GM23338 (cell line): ENCODE data around the gene SUN5. TPM values are rescaled to one million over a fixed set of nuclear protein-coding genes. Genes with fewer than 3 reads are reported as not detected.

Experiments used
- ATAC-seq: fragments of 200-7000 bp; cut with Tn5 transposase; 3 replicates; pipeline ENCODE4 v1.9.1; 2020
- DNase-seq: peaks from one replicate; pipeline ENCODE4 v3.0.0-alpha.2; 2015; ENCODE audit warnings: low spot score
- H2AFZ ChIP-seq: fragments of 200-600 bp; sonication (generic); 2 replicates; pipeline ENCODE4 v1.8.0; 2016; ENCODE audit warnings: antibody characterized with exemption, mild to moderate bottlenecking, moderate library complexity
- H3F3A ChIP-seq: fragments of 200-600 bp; sonication (generic); replicated peaks from 2 replicates; pipeline ENCODE4 v1.8.0; 2017; ENCODE audit warnings: antibody characterized with exemption, mixed run types, low read depth
- H3K27ac ChIP-seq: fragments of 200-600 bp; sonication (generic); 2 replicates; pipeline ENCODE4 v1.6.1; 2016; ENCODE audit warnings: low read depth
- H3K27me3 ChIP-seq: fragments of 200-600 bp; sonication (generic); 2 replicates; pipeline ENCODE4 v1.8.0; 2016; ENCODE audit warnings: mild to moderate bottlenecking, mixed run types, moderate library complexity; ENCODE audit not compliant: insufficient read depth
- H3K36me3 ChIP-seq: fragments of 200-600 bp; sonication (generic); 2 replicates; pipeline ENCODE4 v1.8.0; 2016; ENCODE audit warnings: mild to moderate bottlenecking; ENCODE audit not compliant: insufficient read depth
- H3K4me1 ChIP-seq: fragments of 200-600 bp; sonication (generic); 2 replicates; pipeline ENCODE4 v1.8.0; 2016; ENCODE audit warnings: mild to moderate bottlenecking, moderate library complexity; ENCODE audit not compliant: insufficient read depth
- H3K4me2 ChIP-seq: fragments of 200-600 bp; sonication (generic); 2 replicates; pipeline ENCODE4 v1.7.1; 2017; ENCODE audit warnings: mixed run types
- H3K4me3 ChIP-seq: fragments of 200-600 bp; sonication (generic); 2 replicates; pipeline ENCODE4 v1.6.1; 2016; ENCODE audit warnings: mixed run types
- H3K79me2 ChIP-seq: fragments of 200-600 bp; sonication (generic); replicated peaks from 2 replicates; pipeline ENCODE4 v1.8.0; 2017; ENCODE audit warnings: mild to moderate bottlenecking; ENCODE audit not compliant: insufficient read depth
- H3K9me2 ChIP-seq: fragments of 200-600 bp; sonication (generic); 2 replicates; pipeline ENCODE4 v1.8.0; 2017; ENCODE audit not compliant: insufficient read depth
- H4K20me1 ChIP-seq: fragments of 200-600 bp; sonication (generic); replicated peaks from 2 replicates; pipeline ENCODE4 v1.8.0; 2017; ENCODE audit warnings: mild to moderate bottlenecking; ENCODE audit not compliant: insufficient read depth
- H3K27ac Mint-ChIP-seq: 2 replicates; pipeline ENCODE4 v1.8.0; 2020; ENCODE audit warnings: inconsistent platforms, mild to moderate bottlenecking, moderate library complexity, mixed read lengths
- H3K27me3 Mint-ChIP-seq: 3 replicates; pipeline ENCODE4 v1.8.0; 2022; ENCODE audit warnings: low read depth, mild to moderate bottlenecking, moderate library complexity, mixed read lengths, inconsistent platforms; ENCODE audit not compliant: insufficient read depth, poor library complexity
- H3K36me3 Mint-ChIP-seq: 3 replicates; pipeline ENCODE4 v1.8.0; 2021; ENCODE audit warnings: low read depth, mild to moderate bottlenecking, inconsistent platforms, moderate library complexity, mixed read lengths
- H3K4me1 Mint-ChIP-seq: 3 replicates; pipeline ENCODE4 v1.8.0; 2020; ENCODE audit warnings: mild to moderate bottlenecking, inconsistent platforms, mixed read lengths
- H3K4me3 Mint-ChIP-seq: 3 replicates; pipeline ENCODE4 v1.8.0; 2021; ENCODE audit warnings: moderate library complexity, mild to moderate bottlenecking, inconsistent platforms, mixed read lengths
- H3K9me3 Mint-ChIP-seq: 3 replicates; pipeline ENCODE4 v1.8.0; 2020; ENCODE audit warnings: moderate library complexity, mild to moderate bottlenecking, inconsistent platforms, mixed read lengths
- CREB1 ChIP-seq: fragments of 250-450 bp; sonication (Bioruptor Pico); IDR thresholded peaks from 2 replicates; pipeline ENCODE4 v1.5.0; 2020; ENCODE audit warnings: low read depth, mild to moderate bottlenecking, moderate library complexity
- EZH2 ChIP-seq: fragments of 200-600 bp; sonication (generic); IDR thresholded peaks from one replicate; pipeline ENCODE4 v1.8.0; 2017; ENCODE audit warnings: antibody characterized with exemption, mild to moderate bottlenecking, low read depth; ENCODE audit not compliant: unreplicated experiment
- EZH2phosphoT487 ChIP-seq: fragments of 200-600 bp; sonication (generic); IDR thresholded peaks from one replicate; pipeline ENCODE4 v1.8.1; 2018; ENCODE audit warnings: antibody characterized with exemption; ENCODE audit not compliant: unreplicated experiment
- NANOG ChIP-seq: IDR thresholded peaks from 2 replicates; pipeline ENCODE4 v1.6.1; 2016; ENCODE audit warnings: antibody characterized with exemption, borderline replicate concordance
- POLR2AphosphoS5 ChIP-seq: IDR thresholded peaks from 2 replicates; pipeline ENCODE4 v1.6.1; 2016; ENCODE audit warnings: antibody characterized with exemption, low read depth
- STAT1 ChIP-seq: IDR thresholded peaks from one replicate; pipeline ENCODE4 v1.6.1; 2016; ENCODE audit warnings: antibody characterized with exemption; ENCODE audit not compliant: unreplicated experiment
- ZNF114 ChIP-seq: fragments of 250-450 bp; sonication (Bioruptor Pico); IDR thresholded peaks from 2 replicates; pipeline ENCODE4 v1.5.0; 2020; ENCODE audit warnings: mild to moderate bottlenecking, moderate library complexity
- ZNF331 ChIP-seq: fragments of 250-450 bp; sonication (Bioruptor Pico); IDR thresholded peaks from 2 replicates; pipeline ENCODE4 v1.5.0; 2020; ENCODE audit warnings: low read depth, mild to moderate bottlenecking, moderate library complexity
- polyA plus RNA-seq: library from polyadenylated mRNA; unstranded; fragments of >200 nt; fragmentation: Nextera tagmentation; extraction: Ambion mirVana; gene quantifications from 2 replicates; pipeline ENCODE4 v1.2.1, GENCODE V29; 2016
- total RNA-seq: library from RNA; depleted of rRNA; stranded (reverse); fragments of >200 nt; shearing (Covaris generic); gene quantifications from 2 replicates; pipeline ENCODE4 v1.2.3, GENCODE V29; 2014
- TF ChIP-seq, protein P1 (sequence below): IDR thresholded peaks from one replicate; pipeline ENCODE4 v1.6.1; 2018; ENCODE audit warnings: antibody characterized with exemption; ENCODE audit not compliant: unreplicated experiment
- TF ChIP-seq, protein P2 (sequence below): IDR thresholded peaks from 2 replicates; pipeline ENCODE4 v1.6.1; 2016; ENCODE audit warnings: antibody characterized with exemption
- TF ChIP-seq, protein P3 (sequence below), 2 experiments: fragments of 200-600 bp in 1 of 2; sonication (generic) in 1 of 2; conservative IDR thresholded peaks; 2 replicates each; pipeline versions ENCODE4 v1.5.1 to v1.6.1; 2016 to 2017; ENCODE audit warnings: antibody characterized with exemption in 2 of 2, low read depth in 2 of 2, mild to moderate bottlenecking in 2 of 2, moderate library complexity in 1 of 2

The SUN5 gene
- total and polyA plus RNA-seq, 2 experiments from 2014 or later = not detected

DNA sequence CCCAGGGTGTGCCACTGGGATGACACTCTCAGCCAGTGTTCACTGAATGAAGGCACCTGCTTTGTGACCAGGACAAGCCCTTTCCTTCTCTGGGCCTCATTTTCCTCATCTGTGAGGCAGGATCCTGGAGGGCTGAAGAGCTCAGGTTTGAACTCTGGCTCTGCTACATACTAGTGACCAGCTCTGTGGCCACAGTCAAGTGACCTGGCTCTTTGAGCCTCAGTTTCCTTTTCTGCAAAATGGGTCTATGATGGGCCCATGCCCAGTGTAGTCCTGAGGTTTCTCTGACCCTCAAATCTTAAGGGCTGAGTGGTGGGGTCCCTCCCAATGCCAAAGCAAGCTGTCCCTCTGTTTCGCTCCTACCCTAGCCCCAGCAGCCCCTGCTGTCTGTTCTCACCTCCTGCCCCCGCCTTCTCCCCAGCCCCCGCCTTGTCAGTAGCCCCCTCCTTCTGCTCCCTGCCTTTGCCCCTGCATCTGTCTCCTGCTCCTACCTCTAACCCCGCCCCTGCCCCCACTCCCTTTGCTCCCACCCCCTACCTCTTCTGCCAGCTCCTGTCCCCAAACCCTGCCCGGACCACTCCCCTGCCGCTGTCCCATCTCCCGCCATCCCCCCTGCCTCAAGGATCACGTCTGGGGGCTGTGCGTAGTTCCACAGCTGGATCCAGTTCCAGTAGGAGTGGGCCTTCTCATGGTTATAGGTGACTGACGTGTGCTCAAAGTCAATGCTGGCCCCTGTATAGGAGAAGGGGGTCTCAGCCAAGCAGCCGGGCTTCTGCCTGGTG is 17.0 kb downstream of the SUN5 start:
- H3K27me3 ChIP-seq = no peaks in the 10 kb centered on the region
- TF ChIP-seq, protein P1, sequence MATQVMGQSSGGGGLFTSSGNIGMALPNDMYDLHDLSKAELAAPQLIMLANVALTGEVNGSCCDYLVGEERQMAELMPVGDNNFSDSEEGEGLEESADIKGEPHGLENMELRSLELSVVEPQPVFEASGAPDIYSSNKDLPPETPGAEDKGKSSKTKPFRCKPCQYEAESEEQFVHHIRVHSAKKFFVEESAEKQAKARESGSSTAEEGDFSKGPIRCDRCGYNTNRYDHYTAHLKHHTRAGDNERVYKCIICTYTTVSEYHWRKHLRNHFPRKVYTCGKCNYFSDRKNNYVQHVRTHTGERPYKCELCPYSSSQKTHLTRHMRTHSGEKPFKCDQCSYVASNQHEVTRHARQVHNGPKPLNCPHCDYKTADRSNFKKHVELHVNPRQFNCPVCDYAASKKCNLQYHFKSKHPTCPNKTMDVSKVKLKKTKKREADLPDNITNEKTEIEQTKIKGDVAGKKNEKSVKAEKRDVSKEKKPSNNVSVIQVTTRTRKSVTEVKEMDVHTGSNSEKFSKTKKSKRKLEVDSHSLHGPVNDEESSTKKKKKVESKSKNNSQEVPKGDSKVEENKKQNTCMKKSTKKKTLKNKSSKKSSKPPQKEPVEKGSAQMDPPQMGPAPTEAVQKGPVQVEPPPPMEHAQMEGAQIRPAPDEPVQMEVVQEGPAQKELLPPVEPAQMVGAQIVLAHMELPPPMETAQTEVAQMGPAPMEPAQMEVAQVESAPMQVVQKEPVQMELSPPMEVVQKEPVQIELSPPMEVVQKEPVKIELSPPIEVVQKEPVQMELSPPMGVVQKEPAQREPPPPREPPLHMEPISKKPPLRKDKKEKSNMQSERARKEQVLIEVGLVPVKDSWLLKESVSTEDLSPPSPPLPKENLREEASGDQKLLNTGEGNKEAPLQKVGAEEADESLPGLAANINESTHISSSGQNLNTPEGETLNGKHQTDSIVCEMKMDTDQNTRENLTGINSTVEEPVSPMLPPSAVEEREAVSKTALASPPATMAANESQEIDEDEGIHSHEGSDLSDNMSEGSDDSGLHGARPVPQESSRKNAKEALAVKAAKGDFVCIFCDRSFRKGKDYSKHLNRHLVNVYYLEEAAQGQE = no peak
- TF ChIP-seq STAT1 (no peak), ZNF331 (no peak), ZNF114 (CRISPR knock-in tag) (no peak), EZH2phosphoT487 (no peak)
- TF ChIP-seq, protein P2, sequence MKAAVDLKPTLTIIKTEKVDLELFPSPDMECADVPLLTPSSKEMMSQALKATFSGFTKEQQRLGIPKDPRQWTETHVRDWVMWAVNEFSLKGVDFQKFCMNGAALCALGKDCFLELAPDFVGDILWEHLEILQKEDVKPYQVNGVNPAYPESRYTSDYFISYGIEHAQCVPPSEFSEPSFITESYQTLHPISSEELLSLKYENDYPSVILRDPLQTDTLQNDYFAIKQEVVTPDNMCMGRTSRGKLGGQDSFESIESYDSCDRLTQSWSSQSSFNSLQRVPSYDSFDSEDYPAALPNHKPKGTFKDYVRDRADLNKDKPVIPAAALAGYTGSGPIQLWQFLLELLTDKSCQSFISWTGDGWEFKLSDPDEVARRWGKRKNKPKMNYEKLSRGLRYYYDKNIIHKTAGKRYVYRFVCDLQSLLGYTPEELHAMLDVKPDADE = no peak
- H3F3A ChIP-seq = no peaks in the 10 kb centered on the region
- no peak for DNase-seq
- H3K36me3 ChIP-seq = no peaks in the 10 kb centered on the region
- Mint-ChIP-seq H3K27ac (no peak overlapping the region), H3K9me3 (no peaks in the 10 kb centered on the region), H3K4me3 (no peak overlapping the region), H3K36me3 (no peaks in the 10 kb centered on the region), H3K27me3 (peaks cover 6% of the 10 kb centered on the region), H3K4me1 (no peaks in the 10 kb centered on the region; the same call in 2 of the 3 replicates)
- H3K4me3 ChIP-seq = no peak overlapping the region
- no peak overlapping the region for H3K4me2 ChIP-seq
- H2AFZ ChIP-seq = no peak overlapping the region
- H3K9me2 ChIP-seq = no peaks in the 10 kb centered on the region
- H3K79me2 ChIP-seq = no peaks in the 10 kb centered on the region
- no peaks in the 10 kb centered on the region for H4K20me1 ChIP-seq
- no peak overlapping the region for H3K27ac ChIP-seq
- no peaks in the 10 kb centered on the region for H3K4me1 ChIP-seq
- ATAC-seq = no peak

DNA sequence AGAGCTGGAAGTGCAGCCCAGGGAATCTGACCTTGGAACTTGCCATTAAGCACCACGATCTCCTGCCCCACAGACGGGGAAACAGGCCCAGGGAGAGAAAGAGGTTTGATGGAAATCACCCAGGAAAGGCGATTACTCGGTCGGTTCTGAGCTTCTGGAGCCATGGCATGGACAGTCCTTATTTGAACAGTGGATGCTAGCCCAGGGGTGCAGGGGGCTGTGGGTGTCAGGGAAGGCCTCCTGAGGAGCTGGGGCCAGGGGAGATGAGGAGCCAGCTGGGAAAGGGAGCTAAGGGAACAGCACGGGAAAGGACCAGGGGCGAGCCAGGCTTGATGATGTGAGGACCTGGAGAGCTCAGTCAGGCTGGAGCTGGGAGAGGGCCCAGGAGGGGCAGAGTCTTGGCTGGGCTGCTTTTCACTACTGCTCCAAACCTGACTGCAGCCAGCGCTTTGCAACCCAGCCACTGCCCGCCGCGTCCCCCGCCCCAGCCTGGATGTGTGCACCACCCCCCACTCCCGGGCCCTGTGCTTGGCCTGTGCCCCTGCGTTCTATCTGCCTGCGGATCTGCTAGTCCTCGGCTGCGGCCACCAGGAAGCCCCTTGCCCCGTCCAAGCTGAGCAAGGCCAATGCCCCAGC is 17.8 kb downstream of the SUN5 start:
- no peak for DNase-seq
- no peaks in the 10 kb centered on the region for H4K20me1 ChIP-seq
- H2AFZ ChIP-seq = no peak overlapping the region; the same call in 1 of the 2 replicates
- no peaks in the 10 kb centered on the region; the same call in 2 of the 3 replicates for H3K4me1 Mint-ChIP-seq
- H3K4me3 ChIP-seq = no peak overlapping the region
- H3F3A ChIP-seq = no peaks in the 10 kb centered on the region
- no peak; the same call in 2 of the 3 replicates for ATAC-seq
- H3K9me3 Mint-ChIP-seq = no peaks in the 10 kb centered on the region
- no peak overlapping the region for H3K27ac Mint-ChIP-seq
- peaks cover 6% of the 10 kb centered on the region for H3K27me3 Mint-ChIP-seq
- no peaks in the 10 kb centered on the region for H3K9me2 ChIP-seq
- no peak overlapping the region for H3K4me3 Mint-ChIP-seq
- no peaks in the 10 kb centered on the region for H3K27me3 ChIP-seq
- H3K27ac ChIP-seq = no peak overlapping the region
- H3K36me3 Mint-ChIP-seq = no peaks in the 10 kb centered on the region
- H3K4me1 ChIP-seq = no peaks in the 10 kb centered on the region
- H3K4me2 ChIP-seq = no peak overlapping the region
- no peaks in the 10 kb centered on the region for H3K36me3 ChIP-seq
- H3K79me2 ChIP-seq = no peaks in the 10 kb centered on the region
- TF ChIP-seq, protein P3, sequence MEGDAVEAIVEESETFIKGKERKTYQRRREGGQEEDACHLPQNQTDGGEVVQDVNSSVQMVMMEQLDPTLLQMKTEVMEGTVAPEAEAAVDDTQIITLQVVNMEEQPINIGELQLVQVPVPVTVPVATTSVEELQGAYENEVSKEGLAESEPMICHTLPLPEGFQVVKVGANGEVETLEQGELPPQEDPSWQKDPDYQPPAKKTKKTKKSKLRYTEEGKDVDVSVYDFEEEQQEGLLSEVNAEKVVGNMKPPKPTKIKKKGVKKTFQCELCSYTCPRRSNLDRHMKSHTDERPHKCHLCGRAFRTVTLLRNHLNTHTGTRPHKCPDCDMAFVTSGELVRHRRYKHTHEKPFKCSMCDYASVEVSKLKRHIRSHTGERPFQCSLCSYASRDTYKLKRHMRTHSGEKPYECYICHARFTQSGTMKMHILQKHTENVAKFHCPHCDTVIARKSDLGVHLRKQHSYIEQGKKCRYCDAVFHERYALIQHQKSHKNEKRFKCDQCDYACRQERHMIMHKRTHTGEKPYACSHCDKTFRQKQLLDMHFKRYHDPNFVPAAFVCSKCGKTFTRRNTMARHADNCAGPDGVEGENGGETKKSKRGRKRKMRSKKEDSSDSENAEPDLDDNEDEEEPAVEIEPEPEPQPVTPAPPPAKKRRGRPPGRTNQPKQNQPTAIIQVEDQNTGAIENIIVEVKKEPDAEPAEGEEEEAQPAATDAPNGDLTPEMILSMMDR (conservative IDR thresholded peaks at IDR 0.05; ENCODE audit: low read depth in 2 of 2) = no peak
- TF ChIP-seq POLR2AphosphoS5 (no peak), NANOG (no peak), EZH2 (no peak), ZNF331 (no peak), ZNF114 (CRISPR knock-in tag) (no peak), STAT1 (no peak), EZH2phosphoT487 (no peak), CREB1 (CRISPR knock-in tag) (no peak)
- TF ChIP-seq, protein P1 = no peak
